Brain microvascular endothelial cell (primary cell): ENCODE data around the gene SUMO4.

Source experiments
- DNase-seq: peaks from one replicate; pipeline ENCODE4 v3.0.0-alpha.2; 2020
- H3K27ac ChIP-seq: fragments of 250-450 bp; sonication (Bioruptor Pico); 2 replicates; pipeline ENCODE4 v1.5.1; 2020; ENCODE audit warnings: mild to moderate bottlenecking, moderate library complexity
- H3K27me3 ChIP-seq: fragments of 250-450 bp; sonication (Bioruptor Pico); replicated peaks from 2 replicates; pipeline ENCODE4 v1.5.1; 2020; ENCODE audit warnings: mild to moderate bottlenecking
- H3K36me3 ChIP-seq: fragments of 250-450 bp; sonication (Bioruptor Pico); replicated peaks from 2 replicates; pipeline ENCODE4 v1.5.1; 2020; ENCODE audit warnings: mild to moderate bottlenecking
- H3K4me3 ChIP-seq: 2 replicates; pipeline ENCODE4 v1.5.1; 2011; ENCODE audit warnings: low read depth, mild to moderate bottlenecking, control low read depth, low read length, moderate library complexity
- CTCF ChIP-seq: IDR thresholded peaks from 2 replicates; pipeline ENCODE4 v1.5.1; 2011; ENCODE audit warnings: low read depth, mild to moderate bottlenecking, moderate library complexity, low read length, control low read depth, inconsistent platforms; ENCODE audit errors: missing control alignments
- in situ Hi-C: cut with HindIII; loops from 2 replicates; pipeline ENCODE4 v1.10.0; 2017; ENCODE audit warnings: low sequenced_read_pairs, low pct_ligation_motif_present

The SUMO4 gene

GRCh38 chr6:149405823-149406765, 6.0 kb downstream of the SUMO4 start:
- no peaks in the 10 kb centered on the region for H3K27me3 ChIP-seq
- no peak overlapping the region for H3K4me3 ChIP-seq
- H3K27ac ChIP-seq, result no peak overlapping the region
- in situ Hi-C loops, result loop anchor here (25.0 kb wide), 1 partner anchor 319 kb away; no protein-coding TSS in a partner anchor
- DNase-seq, result no peak
- no peak for TF ChIP-seq CTCF
- H3K36me3 ChIP-seq, result peaks cover 32% of the 10 kb centered on the region

- in situ Hi-C loops, result loop anchor here (25.0 kb wide), 1 partner anchor 322 kb away; no protein-coding TSS in a partner anchor
- no peak overlapping the region for H3K27ac ChIP-seq
- no peaks in the 10 kb centered on the region for H3K27me3 ChIP-seq
- no peak for DNase-seq
- no peak for TF ChIP-seq CTCF
- H3K36me3 ChIP-seq, result peaks cover 26% of the 10 kb centered on the region
- no peak overlapping the region for H3K4me3 ChIP-seq
Observed at GRCh38 chr6:149409617-149410016, 9.6 kb downstream of the SUMO4 start.

- in situ Hi-C loops, result loop anchor here (25.0 kb wide), 1 partner anchor 323 kb away; no protein-coding TSS in a partner anchor
- no peak for TF ChIP-seq CTCF
- no peak for DNase-seq
Observed at GRCh38 chr6:149410557-149410956, 10.5 kb downstream of the SUMO4 start.

GRCh38 chr6:149414009-149414408, 13.9 kb downstream of the SUMO4 start:
- Histone ChIP-seq H3K4me3 (no peak overlapping the region), H3K36me3 (peaks cover 19% of the 10 kb centered on the region), H3K27me3 (no peaks in the 10 kb centered on the region), H3K27ac (no peak overlapping the region)
- in situ Hi-C loops, result loop anchor here (25.0 kb wide), 1 partner anchor 327 kb away; no protein-coding TSS in a partner anchor
- no peak for DNase-seq
- no peak for TF ChIP-seq CTCF

More at GRCh38 chr6:149410557-149410956, 10.5 kb downstream of the SUMO4 start:
- H3K36me3 ChIP-seq, result peaks cover 19% of the 10 kb centered on the region
- H3K4me3 ChIP-seq, result no peak overlapping the region
- H3K27me3 ChIP-seq, result no peaks in the 10 kb centered on the region
- no peak overlapping the region for H3K27ac ChIP-seq

GRCh38 chr6:149414821-149415220, 14.8 kb downstream of the SUMO4 start:
- DNase-seq, result no peak
- in situ Hi-C loops, result loop anchor here (25.0 kb wide), 1 partner anchor 328 kb away; no protein-coding TSS in a partner anchor

More at GRCh38 chr6:149414821-149415220, 14.8 kb downstream of the SUMO4 start:
- TF ChIP-seq CTCF, result no peak
- Histone ChIP-seq H3K27me3 (no peaks in the 10 kb centered on the region), H3K4me3 (no peak overlapping the region), H3K27ac (no peak overlapping the region), H3K36me3 (peaks cover 15% of the 10 kb centered on the region)
